Sigmoid colon (tissue), 4 donors: ENCODE results near the gene DDX1.

Source experiments
- EP300 ChIP-seq, 4 donors: sonication (generic); formaldehyde crosslinking; IDR thresholded peaks; one replicate each; pipeline ENCODE4 v1.6.1; 2017; ENCODE audit warnings: antibody characterized with exemption in 4 of 4
- POLR2A ChIP-seq, 2 donors: fragments of 450-650 bp; IDR thresholded peaks; one replicate each; pipeline ENCODE4 v1.6.1; 2016; ENCODE audit warnings: antibody characterized with exemption in 2 of 2, mild to moderate bottlenecking in 2 of 2, moderate library complexity in 2 of 2
- POLR2AphosphoS5 ChIP-seq, 4 donors: sonication (generic); formaldehyde crosslinking; IDR thresholded peaks; one replicate each; pipeline ENCODE4 v1.6.1; 2017; ENCODE audit warnings: antibody characterized with exemption in 4 of 4
- TF ChIP-seq, protein P1 (sequence below), 4 experiments: fragments of 450-650 bp in 3 of 4; fragments of 200-600 bp in 1 of 4; IDR thresholded peaks; one replicate each; pipeline ENCODE4 v1.5.1; 2016 to 2019; ENCODE audit warnings: antibody characterized with exemption in 4 of 4, mild to moderate bottlenecking in 3 of 4, moderate library complexity in 2 of 4

DNA sequence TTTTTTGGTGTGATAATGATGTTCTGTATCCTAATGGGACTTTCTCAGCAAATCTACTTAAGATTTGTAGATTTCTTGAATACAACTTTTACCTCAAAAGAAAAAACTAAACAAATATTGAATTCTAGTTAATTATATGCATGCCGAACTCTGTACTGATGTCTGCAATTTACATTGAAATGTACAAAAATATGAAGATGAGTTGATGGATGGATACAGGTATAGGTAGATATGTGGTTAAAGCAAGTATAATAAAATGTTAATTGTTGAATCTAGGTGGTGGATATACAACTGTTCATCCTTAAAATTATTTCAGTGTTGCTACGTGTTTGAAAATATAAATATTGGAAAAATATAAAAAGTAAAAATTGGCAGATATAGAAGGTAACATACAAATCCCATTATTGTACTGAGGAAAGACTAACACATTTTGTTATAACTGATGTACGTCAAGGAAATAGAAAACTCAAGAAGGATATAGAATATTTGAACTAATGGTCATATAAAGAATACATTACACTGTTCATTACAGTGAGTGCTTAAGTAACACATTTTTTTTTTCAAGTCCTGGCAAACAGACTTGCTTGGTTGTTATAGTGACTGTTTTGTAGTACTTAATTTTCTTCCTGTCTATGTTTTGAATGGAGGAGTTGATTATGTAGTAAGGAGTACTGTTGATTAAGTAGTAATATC, 33.8 kb downstream of the DDX1 start:
- TF ChIP-seq, protein P1, sequence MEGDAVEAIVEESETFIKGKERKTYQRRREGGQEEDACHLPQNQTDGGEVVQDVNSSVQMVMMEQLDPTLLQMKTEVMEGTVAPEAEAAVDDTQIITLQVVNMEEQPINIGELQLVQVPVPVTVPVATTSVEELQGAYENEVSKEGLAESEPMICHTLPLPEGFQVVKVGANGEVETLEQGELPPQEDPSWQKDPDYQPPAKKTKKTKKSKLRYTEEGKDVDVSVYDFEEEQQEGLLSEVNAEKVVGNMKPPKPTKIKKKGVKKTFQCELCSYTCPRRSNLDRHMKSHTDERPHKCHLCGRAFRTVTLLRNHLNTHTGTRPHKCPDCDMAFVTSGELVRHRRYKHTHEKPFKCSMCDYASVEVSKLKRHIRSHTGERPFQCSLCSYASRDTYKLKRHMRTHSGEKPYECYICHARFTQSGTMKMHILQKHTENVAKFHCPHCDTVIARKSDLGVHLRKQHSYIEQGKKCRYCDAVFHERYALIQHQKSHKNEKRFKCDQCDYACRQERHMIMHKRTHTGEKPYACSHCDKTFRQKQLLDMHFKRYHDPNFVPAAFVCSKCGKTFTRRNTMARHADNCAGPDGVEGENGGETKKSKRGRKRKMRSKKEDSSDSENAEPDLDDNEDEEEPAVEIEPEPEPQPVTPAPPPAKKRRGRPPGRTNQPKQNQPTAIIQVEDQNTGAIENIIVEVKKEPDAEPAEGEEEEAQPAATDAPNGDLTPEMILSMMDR (IDR thresholded peaks at IDR 0.05): no peak
- TF ChIP-seq POLR2AphosphoS5 (IDR thresholded peaks at IDR 0.05) (no peak), POLR2A (IDR thresholded peaks at IDR 0.05) (no peak), EP300 (IDR thresholded peaks at IDR 0.05) (no peak)
